ENCODE data around the gene NAT14.

NAT14 gene

DNA sequence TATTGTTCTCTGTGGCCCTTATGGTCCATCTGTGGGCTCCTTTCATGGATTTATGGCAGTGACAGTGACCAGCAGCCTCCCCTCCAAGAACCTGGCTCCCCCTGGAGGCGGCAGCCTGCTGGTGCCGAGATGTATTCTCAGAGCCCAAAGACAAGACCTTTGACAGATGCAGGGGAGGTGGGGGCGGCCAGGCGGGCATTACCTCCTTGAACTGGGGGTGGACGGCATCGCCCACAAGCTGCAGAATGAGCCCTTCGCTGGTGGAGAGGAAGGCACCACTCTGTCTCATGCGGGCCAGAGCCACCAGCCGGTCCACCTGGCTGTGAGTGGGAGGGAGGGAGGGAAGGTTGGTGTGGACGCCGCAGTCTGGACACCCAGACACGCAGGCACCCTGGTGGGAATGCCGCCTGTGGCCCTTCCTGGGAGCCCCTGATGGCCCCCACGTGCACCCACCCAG, 30.2 kb upstream of the NAT14 start:
- Histone ChIP-seq H3K27me3 (ENCODE audit: insufficient read depth, low read length, poor library complexity) (peaks cover 19% of the 10 kb centered on the region), H3K79me2 (ENCODE audit: insufficient read depth, low read length) (peaks cover 17% of the 10 kb centered on the region), H3K4me3 (ENCODE audit: low read depth in 1 of 2, low read length in 2 of 2) (no peak overlapping the region), H3K36me3 (ENCODE audit: insufficient read depth, low read length) (peaks cover 12% of the 10 kb centered on the region; the same call in 1 of the 2 replicates), H4K20me1 (ENCODE audit: insufficient read depth, low read length) (peaks cover 10% of the 10 kb centered on the region), H3K4me1 (ENCODE audit: insufficient read depth, low read length) (peaks cover 20% of the 10 kb centered on the region), H3K9me3 (ENCODE audit: insufficient read depth, low read length, severe bottlenecking) (no peaks in the 10 kb centered on the region), H3K27ac (ENCODE audit: low read length) (no peak overlapping the region), H2AFZ (ENCODE audit: low read depth, low read length) (no peak overlapping the region), H3K4me2 (ENCODE audit: insufficient read depth, low read length) (no peak overlapping the region), H3K9ac (ENCODE audit: low read depth, low read length) (no peak overlapping the region)
- TF ChIP-seq, protein P1, sequence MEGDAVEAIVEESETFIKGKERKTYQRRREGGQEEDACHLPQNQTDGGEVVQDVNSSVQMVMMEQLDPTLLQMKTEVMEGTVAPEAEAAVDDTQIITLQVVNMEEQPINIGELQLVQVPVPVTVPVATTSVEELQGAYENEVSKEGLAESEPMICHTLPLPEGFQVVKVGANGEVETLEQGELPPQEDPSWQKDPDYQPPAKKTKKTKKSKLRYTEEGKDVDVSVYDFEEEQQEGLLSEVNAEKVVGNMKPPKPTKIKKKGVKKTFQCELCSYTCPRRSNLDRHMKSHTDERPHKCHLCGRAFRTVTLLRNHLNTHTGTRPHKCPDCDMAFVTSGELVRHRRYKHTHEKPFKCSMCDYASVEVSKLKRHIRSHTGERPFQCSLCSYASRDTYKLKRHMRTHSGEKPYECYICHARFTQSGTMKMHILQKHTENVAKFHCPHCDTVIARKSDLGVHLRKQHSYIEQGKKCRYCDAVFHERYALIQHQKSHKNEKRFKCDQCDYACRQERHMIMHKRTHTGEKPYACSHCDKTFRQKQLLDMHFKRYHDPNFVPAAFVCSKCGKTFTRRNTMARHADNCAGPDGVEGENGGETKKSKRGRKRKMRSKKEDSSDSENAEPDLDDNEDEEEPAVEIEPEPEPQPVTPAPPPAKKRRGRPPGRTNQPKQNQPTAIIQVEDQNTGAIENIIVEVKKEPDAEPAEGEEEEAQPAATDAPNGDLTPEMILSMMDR (IDR thresholded peaks at IDR 0.05; ENCODE audit: borderline replicate concordance, extremely low read depth, low read length, poor library complexity, severe bottlenecking): peak; percentile 85
- no peak for TF ChIP-seq EZH2 (IDR thresholded peaks at IDR 0.05; ENCODE audit: borderline replicate concordance, low read depth, low read length, severe bottlenecking)
- DNase-seq (peak; percentile 58), ATAC-seq (ENCODE audit: insufficient read depth, low read depth) (no peak)

DNA sequence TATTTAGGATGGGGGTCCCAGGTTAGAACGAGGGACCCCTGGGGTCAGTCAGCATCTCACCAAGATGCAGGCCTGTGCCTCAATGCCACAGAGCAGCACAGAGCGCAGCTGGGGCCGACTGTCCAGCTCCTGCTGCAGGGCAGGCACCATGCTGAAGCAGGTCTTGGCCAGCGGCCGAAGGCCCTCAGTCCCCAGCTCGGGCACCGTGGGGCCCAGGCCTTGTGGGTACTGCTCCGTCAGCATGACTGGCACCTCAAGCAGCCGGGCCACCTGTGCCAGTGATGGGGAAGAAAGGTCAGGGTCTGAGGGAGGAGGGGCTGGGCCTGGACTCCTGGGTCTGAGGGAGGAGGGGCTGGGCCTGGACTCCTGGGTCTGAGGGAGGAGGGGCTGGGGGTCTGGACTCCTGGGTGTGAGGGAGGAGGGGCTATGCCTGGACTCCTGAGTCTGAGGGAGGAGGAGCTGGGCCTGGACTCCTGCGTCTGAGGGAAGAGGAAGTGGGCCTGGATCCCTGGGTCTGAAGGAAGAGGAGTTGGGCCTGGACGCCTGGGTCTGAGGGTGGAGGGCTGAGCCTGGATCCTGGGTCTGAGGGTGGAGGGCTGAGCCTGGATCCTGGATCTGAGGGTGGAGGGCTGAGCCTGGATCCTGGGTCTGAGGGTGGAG, 29.3 kb upstream of the NAT14 start:
- H3K27ac ChIP-seq (ENCODE audit: low read length): no peak overlapping the region
- no peak overlapping the region for H3K4me3 ChIP-seq (ENCODE audit: low read depth in 1 of 2, low read length in 2 of 2)
- H3K36me3 ChIP-seq (ENCODE audit: insufficient read depth, low read length): peaks cover 12% of the 10 kb centered on the region; the same call in 1 of the 2 replicates
- H3K27me3 ChIP-seq (ENCODE audit: insufficient read depth, low read length, poor library complexity): peaks cover 16% of the 10 kb centered on the region
- H2AFZ ChIP-seq (ENCODE audit: low read depth, low read length): no peak overlapping the region
- H3K9me3 ChIP-seq (ENCODE audit: insufficient read depth, low read length, severe bottlenecking): no peaks in the 10 kb centered on the region
- H4K20me1 ChIP-seq (ENCODE audit: insufficient read depth, low read length): peaks cover 12% of the 10 kb centered on the region
- no peak overlapping the region for H3K4me2 ChIP-seq (ENCODE audit: insufficient read depth, low read length)
- DNase-seq: no peak
- no peak for ATAC-seq (ENCODE audit: insufficient read depth, low read depth)
- H3K4me1 ChIP-seq (ENCODE audit: insufficient read depth, low read length): peaks cover 29% of the 10 kb centered on the region
- peaks cover 26% of the 10 kb centered on the region for H3K79me2 ChIP-seq (ENCODE audit: insufficient read depth, low read length)
- TF ChIP-seq, protein P1 (IDR thresholded peaks at IDR 0.05; ENCODE audit: borderline replicate concordance, extremely low read depth, low read length, poor library complexity, severe bottlenecking): no peak
- TF ChIP-seq EZH2 (IDR thresholded peaks at IDR 0.05; ENCODE audit: borderline replicate concordance, low read depth, low read length, severe bottlenecking): no peak
- H3K9ac ChIP-seq (ENCODE audit: low read depth, low read length): no peak overlapping the region

DNA sequence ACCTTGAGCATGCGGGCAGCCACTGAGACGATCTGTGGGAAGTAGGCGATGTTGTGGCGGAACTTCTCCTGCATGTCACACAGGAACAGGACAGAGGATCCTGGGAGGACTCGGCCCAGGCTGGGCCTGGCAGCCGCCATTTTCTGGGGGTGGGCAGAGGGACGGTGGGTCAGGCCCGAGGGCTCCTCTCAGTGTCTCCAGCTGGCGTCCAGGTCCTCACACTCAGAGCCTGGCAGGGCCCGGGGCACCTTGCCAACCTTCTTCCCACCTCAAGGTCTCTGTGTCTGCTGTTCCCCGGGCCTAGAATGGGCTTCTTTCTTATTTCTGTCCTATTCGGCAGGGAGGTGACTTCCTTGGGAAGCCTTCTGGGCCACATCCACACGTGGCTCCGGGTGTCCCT, 28.6 kb upstream of the NAT14 start:
- no peak for TF ChIP-seq EZH2 (IDR thresholded peaks at IDR 0.05; ENCODE audit: borderline replicate concordance, low read depth, low read length, severe bottlenecking)
- TF ChIP-seq, protein P1 (IDR thresholded peaks at IDR 0.05; ENCODE audit: borderline replicate concordance, extremely low read depth, low read length, poor library complexity, severe bottlenecking): no peak
- no peak overlapping the region for H3K4me2 ChIP-seq (ENCODE audit: insufficient read depth, low read length)
- H3K79me2 ChIP-seq (ENCODE audit: insufficient read depth, low read length): peaks cover 32% of the 10 kb centered on the region
- H3K9ac ChIP-seq (ENCODE audit: low read depth, low read length): no peak overlapping the region
- H4K20me1 ChIP-seq (ENCODE audit: insufficient read depth, low read length): peaks cover 14% of the 10 kb centered on the region
- H3K36me3 ChIP-seq (ENCODE audit: insufficient read depth, low read length): peaks cover 12% of the 10 kb centered on the region; the same call in 1 of the 2 replicates
- H2AFZ ChIP-seq (ENCODE audit: low read depth, low read length): no peak overlapping the region
- ATAC-seq (ENCODE audit: insufficient read depth, low read depth) (no peak), DNase-seq (no peak)
- peaks cover 10% of the 10 kb centered on the region for H3K27me3 ChIP-seq (ENCODE audit: insufficient read depth, low read length, poor library complexity)
- peaks cover 35% of the 10 kb centered on the region for H3K4me1 ChIP-seq (ENCODE audit: insufficient read depth, low read length)
- H3K27ac ChIP-seq (ENCODE audit: low read length): no peak overlapping the region
- H3K4me3 ChIP-seq (ENCODE audit: low read depth in 1 of 2, low read length in 2 of 2): no peak overlapping the region
- no peaks in the 10 kb centered on the region for H3K9me3 ChIP-seq (ENCODE audit: insufficient read depth, low read length, severe bottlenecking)
